ENCODE data around the gene DLG3.

- no peak for TF ChIP-seq CTCF (IDR thresholded peaks at IDR 0.05; ENCODE audit: low read depth, low read length, poor library complexity, severe bottlenecking)
- TF ChIP-seq EZH2phosphoT487 (IDR thresholded peaks at IDR 0.05; ENCODE audit: borderline replicate concordance, low read length), result no peak
Measured at GRCh38 chrX:70535198-70535597, 90.6 kb downstream of the DLG3 start.
